AG04450 (cell line): ENCODE data around the gene ICE2. TPM values are rescaled to one million over a fixed set of nuclear protein-coding genes. Genes with fewer than 3 reads are reported as not detected.

Experiments used
- CTCF ChIA-PET: fragments of 300-600, 350-600 bp; formaldehyde crosslinking; extraction: SDS; loops from one replicate; lab custom pipeline; 2022; ENCODE audit warnings: antibody characterized with exemption, inconsistent platforms; lab: Charles Lee
- POLR2A ChIA-PET: fragments of 350-600 bp; formaldehyde crosslinking; extraction: SDS; loops from one replicate; lab custom pipeline; 2021; ENCODE audit warnings: antibody characterized with exemption, inconsistent platforms; lab: Yijun Ruan, JAX
- DNase-seq: peaks from one replicate; pipeline ENCODE4 v3.0.0-alpha.2; 2011; ENCODE audit warnings: low read depth, low spot score
- H3K27ac ChIP-seq: one replicate; pipeline ENCODE4 v1.5.1; 2012; ENCODE audit warnings: low read depth, low read length, control low read depth
- H3K27me3 ChIP-seq: one replicate; pipeline ENCODE4 v1.6.0; 2012; ENCODE audit warnings: low read length; ENCODE audit not compliant: control insufficient read depth, insufficient read depth
- H3K4me3 ChIP-seq: 2 replicates; pipeline ENCODE4 v1.5.1; 2011; ENCODE audit warnings: mild to moderate bottlenecking, low read depth, low read length, control low read depth
- H3K9me3 ChIP-seq: 2 replicates; pipeline ENCODE4 v1.5.1; 2012; ENCODE audit warnings: low read length; ENCODE audit not compliant: control insufficient read depth, insufficient read depth
- CTCF ChIP-seq: IDR thresholded peaks from 2 replicates; pipeline ENCODE4 v1.5.1; 2011; ENCODE audit warnings: low read depth, low read length, control low read depth, inconsistent platforms
- polyA plus RNA-seq: library from polyadenylated mRNA; depleted of rRNA; stranded (reverse); fragments of >200 nt; gene quantifications from 2 replicates; pipeline ENCODE4 v1.2.3, GENCODE V29; 2011

ICE2 gene
- polyA plus RNA-seq, 1 experiment = 29.3 TPM

GRCh38 chr15:60424006-60424405 lies 54.9 kb downstream of the ICE2 start:
- Histone ChIP-seq H3K27me3 (no peaks in the 10 kb centered on the region), H3K9me3 (no peaks in the 10 kb centered on the region), H3K4me3 (no peak overlapping the region), H3K27ac (no peak overlapping the region)
- CTCF ChIA-PET = no interaction called here
- POLR2A ChIA-PET = interaction anchor here (1.0 to 1.2 kb wide), 3 partner anchors 24 to 53 kb away, joined by 3 to 4 read pairs (median 4); partner anchors contain the start of gene ANXA2
- no peak for TF ChIP-seq CTCF
- DNase-seq = no peak

- TF ChIP-seq CTCF = no peak
- Histone ChIP-seq H3K4me3 (no peak overlapping the region), H3K9me3 (no peaks in the 10 kb centered on the region), H3K27me3 (no peaks in the 10 kb centered on the region), H3K27ac (no peak overlapping the region)
- ChIA-PET POLR2A (interaction anchor here (1.0 to 1.2 kb wide), 3 partner anchors 24 to 52 kb away, joined by 3 to 4 read pairs (median 4); partner anchors contain the start of gene ANXA2), CTCF (no interaction called here)
- peak; percentile 80 for DNase-seq
Measured at GRCh38 chr15:60423537-60423936, 55.4 kb downstream of the ICE2 start.

GRCh38 chr15:60421544-60421943 lies 57.4 kb downstream of the ICE2 start:
- no peak for DNase-seq
- TF ChIP-seq CTCF = no peak
- ChIA-PET CTCF (interaction anchor here (0.5 to 1.9 kb wide), 4 partner anchors 11 to 62 kb away, joined by 3 to 6 read pairs (median 5); no protein-coding TSS in a partner anchor), POLR2A (interaction anchor here (0.6 to 1.7 kb wide), 5 partner anchors 19 to 29 kb away, joined by 3 to 5 read pairs (median 4); partner anchors contain the start of gene ANXA2)
- H3K27me3 ChIP-seq = no peaks in the 10 kb centered on the region
- no peak overlapping the region for H3K4me3 ChIP-seq
- H3K9me3 ChIP-seq = no peaks in the 10 kb centered on the region
- no peak overlapping the region for H3K27ac ChIP-seq

- no peak for DNase-seq
- Histone ChIP-seq H3K9me3 (no peaks in the 10 kb centered on the region), H3K27me3 (no peaks in the 10 kb centered on the region), H3K27ac (no peak overlapping the region), H3K4me3 (no peak overlapping the region)
- ChIA-PET CTCF (interaction anchor here (0.8 to 1.9 kb wide), 2 partner anchors 61 to 95 kb away, joined by 4 read pairs; no protein-coding TSS in a partner anchor), POLR2A (interaction anchor here (0.8 to 1.3 kb wide), 3 partner anchors 13 to 20 kb away, joined by 3 to 8 read pairs (median 4); no protein-coding TSS in a partner anchor)
- TF ChIP-seq CTCF = no peak
Measured at GRCh38 chr15:60420203-60420716, 58.7 kb downstream of the ICE2 start.

GRCh38 chr15:60419753-60420152 lies 59.2 kb downstream of the ICE2 start:
- no peak overlapping the region for H3K27ac ChIP-seq
- DNase-seq = no peak
- no peaks in the 10 kb centered on the region for H3K27me3 ChIP-seq
- no peak for TF ChIP-seq CTCF
- ChIA-PET CTCF (interaction anchor here (0.8 to 1.9 kb wide), 2 partner anchors 60 to 95 kb away, joined by 4 read pairs; no protein-coding TSS in a partner anchor), POLR2A (interaction anchor here (0.8 to 1.1 kb wide), 2 partner anchors 12 to 18 kb away, joined by 3 to 8 read pairs; no protein-coding TSS in a partner anchor)
- no peak overlapping the region for H3K4me3 ChIP-seq
- no peaks in the 10 kb centered on the region for H3K9me3 ChIP-seq
